Prostate gland (tissue), 2 donors: ENCODE data around the gene USP32. TPM values are rescaled to one million over a fixed set of nuclear protein-coding genes. Genes with fewer than 3 reads are reported as not detected.
"Not testable (repeated sequence)": the region's sequence is repeated elsewhere in the genome, so short reads cannot be mapped to it uniquely, and the experiment has no call there.

Experiments
- DNase-seq: peaks from one replicate; pipeline ENCODE4 v3.0.0-alpha.2; 2019; ENCODE audit warnings: low spot score
- H3K27ac ChIP-seq, 2 donors: fragments of 200-600 bp; sonication (generic); 2 replicates each; pipeline ENCODE4 v1.5.1; 2017 to 2019
- H3K27me3 ChIP-seq: fragments of 200-600 bp; sonication (generic); replicated peaks from 2 replicates; pipeline ENCODE4 v1.5.1; 2019; ENCODE audit not compliant: insufficient read depth
- H3K36me3 ChIP-seq, 2 donors: fragments of 200-600 bp; sonication (generic); 1 replicate in 1 of 2; 2 replicates in 1 of 2; pipeline versions ENCODE4 v1.5.1 to v1.8.1; 2017 to 2019
- H3K4me1 ChIP-seq: fragments of 200-600 bp; sonication (generic); replicated peaks from 2 replicates; pipeline ENCODE4 v1.5.1; 2019
- H3K4me3 ChIP-seq, 2 donors: fragments of 200-600 bp; sonication (generic); 2 replicates each; pipeline ENCODE4 v1.5.1; 2017 to 2019
- H3K9me3 ChIP-seq: fragments of 200-600 bp; sonication (generic); 2 replicates; pipeline ENCODE4 v1.5.1; 2017
- POLR2A ChIP-seq: fragments of 450-650 bp; IDR thresholded peaks from one replicate; pipeline ENCODE4 v1.6.1; 2016; ENCODE audit warnings: antibody characterized with exemption, mild to moderate bottlenecking
- POLR2AphosphoS5 ChIP-seq: sonication (generic); formaldehyde crosslinking; IDR thresholded peaks from one replicate; pipeline ENCODE4 v1.6.1; 2017; ENCODE audit warnings: antibody characterized with exemption
- WGBS: methylation state at CpG from one replicate; pipeline ENCODE4 v1.1.5; 2018; 5-methylcytosine and 5-hydroxymethylcytosine counted together
- intact Hi-C: fragments of 100-400 bp; cut with DNase I; formaldehyde crosslinking; loops from one replicate; pipeline ENCODE4 v1.14.2; 2022
- total RNA-seq, 2 donors: library from RNA; depleted of rRNA; stranded (reverse); fragments of >200 nt; gene quantifications; one replicate each; pipeline ENCODE4 v1.1.0, GENCODE V29; 2016
- TF ChIP-seq, protein P1 (sequence below), 4 experiments: fragments of 200-600 bp in 2 of 4; fragments of 450-650 bp in 2 of 4; sonication (generic) in 2 of 4; IDR thresholded peaks; 1 replicate in 3 of 4; 2 replicates in 1 of 4; pipeline ENCODE4 v1.5.1; 2016 to 2019; ENCODE audit warnings: antibody characterized with exemption in 4 of 4, mild to moderate bottlenecking in 2 of 4, moderate library complexity in 2 of 4

USP32 gene
- total RNA-seq, 2 donors from 2014 or later = 21.8 to 59.3 TPM

- H3K4me1 ChIP-seq = no peaks in the 10 kb centered on the region
- H3K27me3 ChIP-seq = no peaks in the 10 kb centered on the region
- no peaks in the 10 kb centered on the region for H3K36me3 ChIP-seq
- no peak overlapping the region for H3K4me3 ChIP-seq
- DNase-seq = no peak
- intact Hi-C loops = no loop called here
- no peak overlapping the region for H3K27ac ChIP-seq
- no peaks in the 10 kb centered on the region for H3K9me3 ChIP-seq
- TF ChIP-seq POLR2AphosphoS5 = no peak
- TF ChIP-seq, protein P1, sequence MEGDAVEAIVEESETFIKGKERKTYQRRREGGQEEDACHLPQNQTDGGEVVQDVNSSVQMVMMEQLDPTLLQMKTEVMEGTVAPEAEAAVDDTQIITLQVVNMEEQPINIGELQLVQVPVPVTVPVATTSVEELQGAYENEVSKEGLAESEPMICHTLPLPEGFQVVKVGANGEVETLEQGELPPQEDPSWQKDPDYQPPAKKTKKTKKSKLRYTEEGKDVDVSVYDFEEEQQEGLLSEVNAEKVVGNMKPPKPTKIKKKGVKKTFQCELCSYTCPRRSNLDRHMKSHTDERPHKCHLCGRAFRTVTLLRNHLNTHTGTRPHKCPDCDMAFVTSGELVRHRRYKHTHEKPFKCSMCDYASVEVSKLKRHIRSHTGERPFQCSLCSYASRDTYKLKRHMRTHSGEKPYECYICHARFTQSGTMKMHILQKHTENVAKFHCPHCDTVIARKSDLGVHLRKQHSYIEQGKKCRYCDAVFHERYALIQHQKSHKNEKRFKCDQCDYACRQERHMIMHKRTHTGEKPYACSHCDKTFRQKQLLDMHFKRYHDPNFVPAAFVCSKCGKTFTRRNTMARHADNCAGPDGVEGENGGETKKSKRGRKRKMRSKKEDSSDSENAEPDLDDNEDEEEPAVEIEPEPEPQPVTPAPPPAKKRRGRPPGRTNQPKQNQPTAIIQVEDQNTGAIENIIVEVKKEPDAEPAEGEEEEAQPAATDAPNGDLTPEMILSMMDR (IDR thresholded peaks at IDR 0.05) = no peak
- TF ChIP-seq POLR2A = no peak
Observed at GRCh38 chr17:60318326-60318725, 73.6 kb downstream of the USP32 start.

GRCh38 chr17:60315650-60316049 is 76.3 kb downstream of the USP32 start:
- intact Hi-C loops = no loop called here
- Histone ChIP-seq H3K36me3 (no peaks in the 10 kb centered on the region), H3K27me3 (no peaks in the 10 kb centered on the region), H3K27ac (no peak overlapping the region), H3K9me3 (no peaks in the 10 kb centered on the region), H3K4me1 (no peaks in the 10 kb centered on the region), H3K4me3 (no peak overlapping the region)
- DNase-seq = no peak
- TF ChIP-seq, protein P1 (IDR thresholded peaks at IDR 0.05) = no peak
- TF ChIP-seq POLR2AphosphoS5 (no peak), POLR2A (no peak)
- 95% methylated on average over 2 of the region's 2 CpGs for WGBS

GRCh38 chr17:60314900-60315299 is 77.0 kb downstream of the USP32 start:
- H3K4me1 ChIP-seq, H3K27ac ChIP-seq, H3K4me3 ChIP-seq, H3K36me3 ChIP-seq, H3K27me3 ChIP-seq, DNase-seq, H3K9me3 ChIP-seq, intact Hi-C loops: not testable (repeated sequence)
- 93% methylated on average over 8 of the region's 8 CpGs for WGBS

DNA sequence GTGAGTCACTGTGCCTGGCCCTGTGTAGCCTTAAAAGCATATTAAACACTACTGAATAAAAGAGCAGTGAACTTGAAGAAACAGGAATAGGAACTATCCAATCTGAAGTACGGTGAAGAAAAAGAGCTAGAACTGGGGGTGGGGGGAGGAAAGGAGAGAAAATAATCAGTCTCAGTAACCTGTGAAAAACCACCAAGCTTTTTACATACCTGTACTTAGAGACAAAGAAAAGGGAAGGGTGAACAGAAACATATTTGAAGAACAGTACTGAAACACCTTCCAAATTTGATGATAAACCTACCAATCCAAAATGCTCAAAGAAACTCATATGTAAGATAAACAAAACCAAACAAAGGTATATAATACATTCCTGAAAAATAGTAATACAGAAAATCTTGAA is 77.5 kb downstream of the USP32 start:
- Histone ChIP-seq H3K9me3 (no peaks in the 10 kb centered on the region), H3K27me3 (no peaks in the 10 kb centered on the region), H3K36me3 (no peaks in the 10 kb centered on the region), H3K4me3 (no peak overlapping the region), H3K27ac (no peak overlapping the region), H3K4me1 (no peaks in the 10 kb centered on the region)
- DNase-seq = no peak
- intact Hi-C loops = no loop called here
- TF ChIP-seq POLR2AphosphoS5 (no peak), POLR2A (no peak)
- TF ChIP-seq, protein P1 (IDR thresholded peaks at IDR 0.05) = no peak
- WGBS = 90% methylated on average over 1 of the region's 1 CpG

GRCh38 chr17:60311936-60312335 is 80.0 kb downstream of the USP32 start:
- H3K4me1 ChIP-seq = no peaks in the 10 kb centered on the region
- 88% methylated on average over 2 of the region's 2 CpGs for WGBS
- H3K4me3 ChIP-seq = no peak overlapping the region
- no peak for DNase-seq
- H3K27me3 ChIP-seq = no peaks in the 10 kb centered on the region
- TF ChIP-seq, protein P1 (IDR thresholded peaks at IDR 0.05) = no peak
- TF ChIP-seq POLR2AphosphoS5 = no peak
- TF ChIP-seq POLR2A = no peak
- no peaks in the 10 kb centered on the region for H3K36me3 ChIP-seq
- intact Hi-C loops = no loop called here
- H3K27ac ChIP-seq = no peak overlapping the region
- no peaks in the 10 kb centered on the region for H3K9me3 ChIP-seq
